Heart left ventricle (tissue), 16 donors: Measurements from ENCODE around the gene KLHL26. TPM values are rescaled to one million over a fixed set of nuclear protein-coding genes. Genes with fewer than 3 reads are reported as not detected.

ENCODE experiments used
- ATAC-seq, 4 donors: fragments of 200-7000 bp; cut with Tn5 transposase; one replicate each; pipeline ENCODE4 v1.9.1; 2020 to 2022; ENCODE audit warnings: moderate library complexity in 4 of 4, mild to moderate bottlenecking in 3 of 4, moderate number of reproducible peaks in 1 of 4
- DNase-seq, 5 donors: peaks; one replicate each; pipeline ENCODE4 v3.0.0-alpha.2; 2020
- H3K27ac ChIP-seq, 12 donors: fragments of 200-600 bp; sonication (generic) in 4 of 12; one replicate each; pipeline versions ENCODE4 v1.5.0 to v1.8.0; 2016 to 2022; ENCODE audit warnings: mild to moderate bottlenecking in 2 of 12
- H3K27me3 ChIP-seq, 9 donors: fragments of 200-600 bp; sonication (generic) in 2 of 9; one replicate each; pipeline versions ENCODE4 v1.5.1 to v1.8.0; 2016 to 2022; ENCODE audit warnings: mild to moderate bottlenecking in 3 of 9
- H3K36me3 ChIP-seq, 9 donors: fragments of 200-600 bp; sonication (generic) in 2 of 9; one replicate each; pipeline versions ENCODE4 v1.5.0 to v1.8.0; 2018 to 2022; ENCODE audit warnings: mild to moderate bottlenecking in 2 of 9
- H3K4me1 ChIP-seq, 12 donors: fragments of 200-600 bp; sonication (generic) in 4 of 12; one replicate each; pipeline versions ENCODE4 v1.5.0 to v1.8.0; 2016 to 2022; ENCODE audit warnings: mild to moderate bottlenecking in 3 of 12
- H3K4me3 ChIP-seq, 12 donors: fragments of 200-600 bp; sonication (generic) in 4 of 12; one replicate each; pipeline versions ENCODE4 v1.5.0 to v1.8.0; 2017 to 2022; ENCODE audit warnings: mild to moderate bottlenecking in 9 of 12, moderate library complexity in 4 of 12
- H3K9me3 ChIP-seq, 12 donors: fragments of 200-600 bp; sonication (generic) in 4 of 12; one replicate each; pipeline versions ENCODE4 v1.5.0 to v1.8.0; 2016 to 2022; ENCODE audit warnings: mild to moderate bottlenecking in 1 of 12
- POLR2A ChIP-seq, 2 donors: fragments of 450-650 bp; IDR thresholded peaks; one replicate each; pipeline ENCODE4 v1.6.1; 2017; ENCODE audit warnings: antibody characterized with exemption in 2 of 2, mild to moderate bottlenecking in 2 of 2, moderate library complexity in 2 of 2
- WGBS, 4 donors: extraction: QIAGEN DNeasy Blood & Tissue Kit in 2 of 4; methylation state at CpG; one replicate each; pipeline versions ENCODE4 v1.1.5 to v1.1.7; 2013 to 2018; 5-methylcytosine and 5-hydroxymethylcytosine counted together
- intact Hi-C, 10 donors: fragments of 100-400 bp; cut with DNase I; formaldehyde crosslinking; loops; one replicate each; pipeline versions ENCODE4 v1.11.1 to v1.14.2; 2022
- polyA plus RNA-seq, 2 donors: library from polyadenylated mRNA; stranded (reverse); fragments of 200-250 nt; gene quantifications; one replicate each; pipeline ENCODE4 v1.2.3, GENCODE V29; 2013
- total RNA-seq, 9 donors: library from RNA; depleted of rRNA in 2 of 9; stranded (reverse); fragments of >200 nt in 2 of 9; fragmentation: NEBNext Ultra II Directional in 3 of 9; extraction: Animal tissue kit (Norgen Biotek cat#: 25700) in 3 of 9; gene quantifications; one replicate each; pipeline versions ENCODE4 v1.1.0 to v1.2.4, GENCODE V29; 2016 to 2023
- TF ChIP-seq, protein P1 (sequence below), 12 donors: fragments of 200-600 bp; sonication (generic) in 4 of 12; IDR thresholded peaks; one replicate each; pipeline versions ENCODE4 v1.5.0 to v1.8.0; 2018 to 2022; ENCODE audit warnings: antibody characterized with exemption in 12 of 12, mild to moderate bottlenecking in 5 of 12
- donor health status: ischemic (EF 13 %, LVEDD 7.1; RV severe dilation, severe dysfunction).
- donor health status: healthy with polysubstance abuse.
- donor health status: DM: no; HTN: yes; CAD: no.
- donor health status: DM: no; HTN: no; CAD: no.
- donor health status: ischemic (EF 25% LVEDD 6.9; RV normal size, moderate dysfunction).
- donor health status: ischemic (EF 25% LVEDD 5.7; RV mildly dilated, moderate dysfunction).
- donor health status: healthy.
- donor health status: DM: yes; HTN: yes; CAD: no.
- donor health status: ischemic (EF 35%, LVEDD 5.7; RV mildly dilated, moderate dysfunction).
- donor health status: nonischemic (EF 11% LVEDD 7.7; RV severe dilation, severe dysfunction).
- donor health status: DM: yes; HTN: yes; CAD: no.
- donor health status: PGD.
- donor health status: ischemic (EF 29% LVEDD 5.4; RV normal size, mild dysfunction).
- donor health status: nonischemic (EF 23%, LVEDD 6.1; RV moderate dilation, normal function).

KLHL26 gene
- total and polyA plus RNA-seq, 11 donors, result 2.8 to 11.4 (median 5.8) TPM

GRCh38 chr19:18588611-18589379, 48.0 kb upstream of the KLHL26 start, which contains the start of gene REX1BD:
Gene REX1BD, plus strand, starts transcription at chr19:18588798. Its CDS starts 4 bp downstream, at chr19:18588802.
- peaks cover 0 to 15% (median 11%) of the 10 kb centered on the region in 9 donors for H3K36me3 ChIP-seq
- H3K4me3 ChIP-seq, result peak within 1 kb of the TSS; percentile 66 to 98 (median 90)
- peak in 1 of 2 donors; percentile 70 for TF ChIP-seq POLR2A (IDR thresholded peaks at IDR 0.05)
- TF ChIP-seq, protein P1, sequence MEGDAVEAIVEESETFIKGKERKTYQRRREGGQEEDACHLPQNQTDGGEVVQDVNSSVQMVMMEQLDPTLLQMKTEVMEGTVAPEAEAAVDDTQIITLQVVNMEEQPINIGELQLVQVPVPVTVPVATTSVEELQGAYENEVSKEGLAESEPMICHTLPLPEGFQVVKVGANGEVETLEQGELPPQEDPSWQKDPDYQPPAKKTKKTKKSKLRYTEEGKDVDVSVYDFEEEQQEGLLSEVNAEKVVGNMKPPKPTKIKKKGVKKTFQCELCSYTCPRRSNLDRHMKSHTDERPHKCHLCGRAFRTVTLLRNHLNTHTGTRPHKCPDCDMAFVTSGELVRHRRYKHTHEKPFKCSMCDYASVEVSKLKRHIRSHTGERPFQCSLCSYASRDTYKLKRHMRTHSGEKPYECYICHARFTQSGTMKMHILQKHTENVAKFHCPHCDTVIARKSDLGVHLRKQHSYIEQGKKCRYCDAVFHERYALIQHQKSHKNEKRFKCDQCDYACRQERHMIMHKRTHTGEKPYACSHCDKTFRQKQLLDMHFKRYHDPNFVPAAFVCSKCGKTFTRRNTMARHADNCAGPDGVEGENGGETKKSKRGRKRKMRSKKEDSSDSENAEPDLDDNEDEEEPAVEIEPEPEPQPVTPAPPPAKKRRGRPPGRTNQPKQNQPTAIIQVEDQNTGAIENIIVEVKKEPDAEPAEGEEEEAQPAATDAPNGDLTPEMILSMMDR (IDR thresholded peaks at IDR 0.05), result peak; percentile 83 to 98 (median 92)
- H3K9me3 ChIP-seq, result no peaks in the 10 kb centered on the region
- peak within 1 kb of the TSS; percentile 75 to 97 (median 92) for H3K27ac ChIP-seq
- ATAC-seq (peak; percentile 83 to 94 (median 90)), DNase-seq (peak; percentile 87 to 94 (median 90))
- H3K27me3 ChIP-seq, result no peaks in the 10 kb centered on the region
- H3K4me1 ChIP-seq, result peaks cover 0 to 47% (median 19%) of the 10 kb centered on the region in 12 donors
- 0% methylated on average over 32 to 72 of the region's 72 CpGs for WGBS, 4 donors
- intact Hi-C loops, result loop anchor here in 6 of 10 donors (5.0 to 10.0 kb wide), 5 partner anchors 116 to 259 kb away; no protein-coding TSS in a partner anchor

GRCh38 chr19:18589380-18590272, 47.2 kb upstream of the KLHL26 start:
- intact Hi-C loops, result loop anchor here in 9 of 10 donors (5.0 to 10.0 kb wide), 11 partner anchors 65 to 278 kb away; partner anchors contain the start of gene CRTC1 (in 3 of the 9)
- H3K9me3 ChIP-seq, result no peaks in the 10 kb centered on the region
- peak; percentile 56 to 80 (median 70) for DNase-seq
- peaks cover 0 to 54% (median 25%) of the 10 kb centered on the region in 12 donors for H3K4me1 ChIP-seq
- TF ChIP-seq, protein P1 (IDR thresholded peaks at IDR 0.05), result peak in 6 of 12 donors; percentile 4 to 37 (median 20)
- TF ChIP-seq POLR2A (IDR thresholded peaks at IDR 0.05), result no peak
- peak overlapping the region; percentile 75 to 97 (median 92) for H3K27ac ChIP-seq
- ATAC-seq, result peak; percentile 15 to 73 (median 69)
- 12 to 34% (median 17%) methylated on average over 23 to 52 of the region's 52 CpGs for WGBS, 4 donors
- no peaks in the 10 kb centered on the region for H3K27me3 ChIP-seq
- H3K36me3 ChIP-seq, result peaks cover 0 to 15% (median 11%) of the 10 kb centered on the region in 9 donors
- H3K4me3 ChIP-seq, result peak overlapping the region; percentile 66 to 98 (median 90)

DNA sequence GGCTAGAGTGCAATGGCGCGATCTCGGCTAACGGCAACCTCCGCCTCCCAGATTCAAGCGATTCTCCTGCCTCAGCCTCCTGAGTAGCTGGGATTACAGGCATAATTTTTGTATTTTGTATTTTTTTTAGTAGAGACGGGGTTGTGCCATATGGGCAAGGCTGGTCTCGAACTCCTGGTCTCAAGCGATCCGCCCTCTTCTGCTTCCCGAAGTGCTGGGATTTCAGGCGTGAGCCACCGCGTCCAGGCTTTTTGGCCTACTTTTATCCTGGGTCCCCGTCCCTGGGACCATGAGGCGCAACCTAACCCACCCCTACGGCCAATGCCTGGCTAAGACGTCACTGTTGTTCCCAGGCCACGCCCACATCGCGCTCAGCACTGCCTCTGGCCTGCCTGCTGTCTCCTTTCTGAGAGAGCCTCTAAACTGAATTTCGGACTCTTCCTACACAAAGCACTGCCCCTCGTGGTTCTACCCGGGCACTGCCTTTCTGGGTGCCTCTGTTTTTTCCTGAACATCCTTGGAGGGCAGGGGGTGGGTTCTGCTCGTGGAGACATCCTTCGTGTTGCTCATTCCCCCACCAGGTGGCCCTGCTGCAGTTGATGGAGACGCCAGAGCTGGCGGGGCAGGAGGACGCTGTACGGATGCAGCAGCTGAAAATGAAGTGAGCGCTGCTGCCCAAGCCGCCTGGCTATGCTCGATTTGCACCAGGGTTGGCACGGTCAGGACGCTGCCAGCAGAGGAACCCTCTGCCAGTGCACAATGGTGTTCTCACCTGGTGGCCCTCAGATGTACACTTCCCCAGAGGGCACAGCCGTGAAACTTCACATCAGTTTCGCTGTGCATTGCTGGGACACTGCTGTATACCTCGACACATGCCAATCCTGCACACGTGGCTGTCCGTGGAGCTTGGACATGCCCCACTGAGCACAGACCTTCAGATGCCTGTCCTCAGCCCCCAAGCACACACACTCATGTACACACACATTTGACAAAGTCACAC, 46.3 kb upstream of the KLHL26 start:
- TF ChIP-seq POLR2A (IDR thresholded peaks at IDR 0.05), result peak in 1 of 2 donors; percentile 6
- TF ChIP-seq, protein P1 (IDR thresholded peaks at IDR 0.05), result peak in 1 of 12 donors; percentile 21
- Histone ChIP-seq H3K9me3 (no peaks in the 10 kb centered on the region), H3K4me1 (peaks cover 4 to 58% (median 32%) of the 10 kb centered on the region in 12 donors), H3K4me3 (peak overlapping the region in 7 of 12 donors; percentile 71 to 98 (median 91)), H3K27ac (peak overlapping the region in 3 of 12 donors; percentile 90 to 96 (median 91)), H3K27me3 (peaks cover 0 to 8% (median 0%) of the 10 kb centered on the region in 9 donors), H3K36me3 (peaks cover 0 to 15% (median 11%) of the 10 kb centered on the region in 9 donors)
- intact Hi-C loops, result loop anchor here in 7 of 10 donors (5.0 to 10.0 kb wide), 7 partner anchors 64 to 277 kb away; partner anchors contain the start of gene CRTC1 (in 3 of the 7)
- ATAC-seq (no peak), DNase-seq (peak in 2 of 5 donors; percentile 49 to 51)
- 78 to 85% (median 83%) methylated on average over 32 to 40 of the region's 40 CpGs for WGBS, 4 donors
